Neural cell (in vitro differentiated cells): Measurements from ENCODE around the gene HECA. TPM values are rescaled to one million over a fixed set of nuclear protein-coding genes. Genes with fewer than 3 reads are reported as not detected.

Source experiments
- H2AFZ ChIP-seq: fragments of 200-600, 300-800 bp; sonication (generic), shearing (Covaris generic); 2 replicates; pipeline ENCODE4 v1.6.0; 2014; ENCODE audit warnings: low read depth, mild to moderate bottlenecking, antibody characterized with exemption, low read length, moderate library complexity
- H3F3A ChIP-seq: fragments of 200-600 bp; shearing (Covaris generic); 2 replicates; pipeline ENCODE4 v1.6.1; 2016; ENCODE audit warnings: mild to moderate bottlenecking, moderate library complexity, mixed read lengths, antibody characterized with exemption, low read length; ENCODE audit not compliant: insufficient read depth, poor library complexity, severe bottlenecking
- H3K27ac ChIP-seq: fragments of 200-600, 300-800 bp; sonication (generic), shearing (Covaris generic); 2 replicates; pipeline ENCODE4 v1.5.1; 2014; ENCODE audit warnings: mild to moderate bottlenecking, low read length, moderate library complexity
- H3K27me3 ChIP-seq: fragments of 300-800, 200-600 bp; sonication (generic), shearing (Covaris generic); 2 replicates; pipeline ENCODE4 v1.6.0; 2014; ENCODE audit warnings: mild to moderate bottlenecking, low read depth, low read length, moderate library complexity; ENCODE audit not compliant: insufficient read depth
- H3K36me3 ChIP-seq: fragments of 300-800, 200-600 bp; sonication (generic), shearing (Covaris generic); 2 replicates; pipeline ENCODE4 v1.5.1; 2014; ENCODE audit warnings: mild to moderate bottlenecking, antibody characterized with exemption, low read length, moderate library complexity; ENCODE audit not compliant: insufficient read depth
- H3K4me2 ChIP-seq: fragments of 300-800, 200-600 bp; sonication (generic), shearing (Covaris generic); 2 replicates; pipeline ENCODE4 v1.6.0; 2014; ENCODE audit warnings: mild to moderate bottlenecking, low read length
- H3K4me3 ChIP-seq: fragments of 300-800, 200-600 bp; sonication (generic), shearing (Covaris generic); 2 replicates; pipeline ENCODE4 v1.5.1; 2014; ENCODE audit warnings: mild to moderate bottlenecking, low read length, moderate library complexity
- H3K79me2 ChIP-seq: fragments of 200-600 bp; shearing (Covaris generic); replicated peaks from 2 replicates; pipeline ENCODE4 v1.6.0; 2014; ENCODE audit warnings: mild to moderate bottlenecking, low read length, moderate library complexity; ENCODE audit not compliant: insufficient read depth
- H3K9ac ChIP-seq: fragments of 300-800, 200-600 bp; sonication (generic), shearing (Covaris generic); 2 replicates; pipeline ENCODE4 v1.6.1; 2016; ENCODE audit warnings: mild to moderate bottlenecking, low read length, mixed read lengths
- H3K9me2 ChIP-seq: fragments of 200-600 bp; shearing (Covaris generic); 2 replicates; pipeline ENCODE4 v1.6.1; 2016; ENCODE audit warnings: mild to moderate bottlenecking, low read length, mixed read lengths; ENCODE audit not compliant: insufficient read depth
- H3K9me3 ChIP-seq: fragments of 200-600, 300-800 bp; sonication (generic), shearing (Covaris generic); 2 replicates; pipeline ENCODE4 v1.6.1; 2016; ENCODE audit warnings: mild to moderate bottlenecking, mixed run types, low read length, moderate library complexity, mixed read lengths
- H4K20me1 ChIP-seq: fragments of 200-600 bp; shearing (Covaris generic); 2 replicates; pipeline ENCODE4 v1.6.1; 2016; ENCODE audit warnings: mild to moderate bottlenecking, mixed run types; ENCODE audit not compliant: insufficient read depth
- CTCF ChIP-seq: fragments of 450-650 bp; IDR thresholded peaks from 2 replicates; pipeline ENCODE4 v1.5.1; 2014; ENCODE audit warnings: antibody characterized with exemption, mild to moderate bottlenecking, moderate library complexity; ENCODE audit not compliant: poor library complexity, severe bottlenecking
- EP300 ChIP-seq: fragments of 450-650 bp; conservative IDR thresholded peaks from 2 replicates; pipeline ENCODE4 v1.6.1; 2014; ENCODE audit warnings: antibody characterized with exemption, mild to moderate bottlenecking, moderate library complexity; ENCODE audit not compliant: poor library complexity, severe bottlenecking
- EZH2 ChIP-seq: fragments of 200-600, 300-800 bp; shearing (Covaris generic), sonication (generic); IDR thresholded peaks from 2 replicates; pipeline ENCODE4 v1.6.1; 2014; ENCODE audit warnings: antibody characterized with exemption, low read length, borderline replicate concordance, mild to moderate bottlenecking; ENCODE audit not compliant: insufficient read depth, poor library complexity, severe bottlenecking
- MXI1 ChIP-seq: fragments of 450-650 bp; conservative IDR thresholded peaks from 2 replicates; pipeline ENCODE4 v1.6.1; 2014; ENCODE audit warnings: antibody characterized with exemption, mild to moderate bottlenecking; ENCODE audit not compliant: poor library complexity, severe bottlenecking
- POLR2AphosphoS5 ChIP-seq: IDR thresholded peaks from 2 replicates; pipeline ENCODE4 v1.6.1; 2012
- RAD21 ChIP-seq: fragments of 450-650 bp; conservative IDR thresholded peaks from 2 replicates; pipeline ENCODE4 v1.6.1; 2014; ENCODE audit warnings: antibody characterized with exemption, mild to moderate bottlenecking, moderate library complexity
- REST ChIP-seq: IDR thresholded peaks from 2 replicates; pipeline ENCODE4 v1.6.1; 2012; ENCODE audit warnings: borderline replicate concordance
- SMC3 ChIP-seq: fragments of 450-650 bp; conservative IDR thresholded peaks from 2 replicates; pipeline ENCODE4 v1.6.1; 2014; ENCODE audit warnings: antibody characterized with exemption, mild to moderate bottlenecking, moderate library complexity; ENCODE audit not compliant: poor library complexity
- TAF1 ChIP-seq: IDR thresholded peaks from 2 replicates; pipeline ENCODE4 v1.6.1; 2012; ENCODE audit warnings: low read depth
- polyA plus RNA-seq: library from polyadenylated mRNA; depleted of rRNA; stranded (reverse); fragments of >200 nt; gene quantifications from 2 replicates; pipeline ENCODE4 v1.2.3, GENCODE V29; 2014

HECA gene
- polyA plus RNA-seq, 1 donor from 2014 or later = 20.2 TPM

GRCh38 chr6:139172151-139172550 lies 37.3 kb downstream of the HECA start:
- H4K20me1 ChIP-seq = no peaks in the 10 kb centered on the region
- H3K27ac ChIP-seq = no peak overlapping the region
- H3K9ac ChIP-seq = no peak overlapping the region
- no peaks in the 10 kb centered on the region for H3F3A ChIP-seq
- H3K36me3 ChIP-seq = peaks cover 3% of the 10 kb centered on the region
- H3K4me2 ChIP-seq = no peak overlapping the region
- H2AFZ ChIP-seq = no peak overlapping the region
- H3K9me2 ChIP-seq = no peaks in the 10 kb centered on the region
- no peaks in the 10 kb centered on the region for H3K27me3 ChIP-seq
- H3K79me2 ChIP-seq = no peaks in the 10 kb centered on the region
- TF ChIP-seq POLR2AphosphoS5 (no peak), RAD21 (no peak), EZH2 (no peak), CTCF (no peak), TAF1 (no peak), MXI1 (no peak), REST (no peak), SMC3 (no peak), EP300 (no peak)
- H3K9me3 ChIP-seq = no peaks in the 10 kb centered on the region
- no peak overlapping the region for H3K4me3 ChIP-seq

GRCh38 chr6:139172567-139172966 lies 37.7 kb downstream of the HECA start:
- no peak overlapping the region for H2AFZ ChIP-seq
- H3K79me2 ChIP-seq = no peaks in the 10 kb centered on the region
- no peak overlapping the region for H3K27ac ChIP-seq
- TF ChIP-seq EP300 (no peak), POLR2AphosphoS5 (no peak), RAD21 (no peak)
- no peak overlapping the region for H3K9ac ChIP-seq
- no peaks in the 10 kb centered on the region for H3K9me2 ChIP-seq
- H3K4me2 ChIP-seq = no peak overlapping the region
- no peaks in the 10 kb centered on the region for H3K27me3 ChIP-seq
- H3K9me3 ChIP-seq = no peaks in the 10 kb centered on the region
- H4K20me1 ChIP-seq = no peaks in the 10 kb centered on the region
- peaks cover 3% of the 10 kb centered on the region for H3K36me3 ChIP-seq
- no peaks in the 10 kb centered on the region for H3F3A ChIP-seq
- H3K4me3 ChIP-seq = no peak overlapping the region

GRCh38 chr6:139173172-139173571 lies 38.3 kb downstream of the HECA start:
- Histone ChIP-seq H2AFZ (no peak overlapping the region), H3K4me2 (no peak overlapping the region), H3K9ac (no peak overlapping the region), H3K36me3 (peaks cover 3% of the 10 kb centered on the region), H3K9me2 (no peaks in the 10 kb centered on the region), H3K9me3 (no peaks in the 10 kb centered on the region), H3F3A (no peaks in the 10 kb centered on the region), H3K27ac (no peak overlapping the region), H4K20me1 (no peaks in the 10 kb centered on the region), H3K79me2 (no peaks in the 10 kb centered on the region), H3K4me3 (no peak overlapping the region), H3K27me3 (no peaks in the 10 kb centered on the region)
- TF ChIP-seq MXI1 = no peak
- TF ChIP-seq SMC3 = no peak
- TF ChIP-seq EZH2 = no peak
- no peak for TF ChIP-seq TAF1
- no peak for TF ChIP-seq POLR2AphosphoS5
- TF ChIP-seq RAD21 = no peak
- TF ChIP-seq EP300 = no peak
- TF ChIP-seq CTCF = no peak
- no peak for TF ChIP-seq REST
